ENCODE data around the gene CPSF3. TPM values are rescaled to one million over a fixed set of nuclear protein-coding genes. Genes with fewer than 3 reads are reported as not detected.
A peak's percentile ranks its signal among the peaks of the same experiment; 100 is the strongest.

CPSF3 gene
- polyA plus RNA-seq, 4 donors, result 52.5 to 60.2 (median 59.0) TPM

DNA sequence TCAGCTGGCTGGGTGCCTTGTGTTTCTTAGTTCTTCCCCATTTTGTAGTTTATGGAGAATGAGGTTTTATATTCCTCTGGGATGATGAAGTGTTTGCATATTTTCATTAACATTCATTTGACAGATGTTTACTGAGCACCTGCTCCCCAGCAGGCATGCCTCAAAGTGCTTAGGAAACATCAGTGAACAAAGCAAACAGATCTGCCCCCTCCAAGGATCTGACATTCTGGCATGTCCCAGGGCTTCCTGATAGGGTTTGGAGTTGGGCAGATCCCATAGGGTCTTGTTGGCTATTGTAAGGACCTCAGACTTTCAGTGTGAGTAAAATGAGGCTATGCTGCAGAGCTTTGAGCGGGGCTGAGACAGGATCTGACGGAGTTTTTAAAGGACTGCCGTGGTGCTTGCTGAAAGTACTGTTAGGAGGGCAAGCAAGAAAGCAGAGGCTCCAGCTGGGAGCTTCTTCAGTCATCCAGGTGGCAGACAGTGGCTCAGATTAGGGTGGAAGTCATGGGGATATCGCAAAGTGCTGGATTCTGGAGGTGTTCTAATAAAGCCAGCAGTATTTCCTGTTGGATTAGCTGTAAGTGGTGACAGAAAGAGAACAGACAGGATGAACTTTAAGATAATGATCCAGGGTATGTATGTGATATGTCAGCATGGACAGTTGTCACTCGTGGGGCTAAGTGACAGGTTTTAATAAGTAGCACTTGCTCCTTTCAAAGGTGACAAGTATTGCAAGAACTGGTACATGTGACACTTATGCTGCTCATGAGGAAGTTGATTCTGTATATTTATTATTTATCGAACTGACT lies 39.6 kb downstream of the CPSF3 start:
- DNase-seq (ENCODE audit: low read depth in 4 of 4, low spot score in 3 of 4), result no peak

DNA sequence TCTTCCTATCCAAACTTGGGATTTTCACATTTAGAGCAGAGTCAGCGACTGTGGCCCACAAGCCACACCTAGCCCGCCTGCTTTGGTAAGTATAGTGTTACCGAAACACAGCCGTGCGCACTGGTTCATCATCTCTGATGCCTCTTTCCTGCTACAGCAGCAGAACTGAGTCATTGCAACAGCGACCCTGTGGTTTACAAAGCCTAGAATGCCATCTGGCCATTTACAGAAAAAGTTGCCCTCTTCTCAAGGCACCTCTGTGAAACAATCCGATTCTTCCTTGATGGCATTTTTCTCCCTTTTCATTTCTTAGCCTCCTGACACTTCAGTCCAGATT lies 40.2 kb downstream of the CPSF3 start:
- DNase-seq (ENCODE audit: low read depth in 4 of 4, low spot score in 3 of 4), result no peak

- no peak for DNase-seq (ENCODE audit: low read depth in 4 of 4, low spot score in 3 of 4)
These were observed 41.7 kb downstream of the CPSF3 start for GRCh38 chr2:9465170-9465569.

- DNase-seq (ENCODE audit: low read depth in 4 of 4, low spot score in 3 of 4), result no peak
These were observed 42.8 kb downstream of the CPSF3 start for GRCh38 chr2:9466147-9466683.

- no peak for DNase-seq (ENCODE audit: low read depth in 4 of 4, low spot score in 3 of 4)
These were observed 44.2 kb downstream of the CPSF3 start for GRCh38 chr2:9467687-9468086.

DNA sequence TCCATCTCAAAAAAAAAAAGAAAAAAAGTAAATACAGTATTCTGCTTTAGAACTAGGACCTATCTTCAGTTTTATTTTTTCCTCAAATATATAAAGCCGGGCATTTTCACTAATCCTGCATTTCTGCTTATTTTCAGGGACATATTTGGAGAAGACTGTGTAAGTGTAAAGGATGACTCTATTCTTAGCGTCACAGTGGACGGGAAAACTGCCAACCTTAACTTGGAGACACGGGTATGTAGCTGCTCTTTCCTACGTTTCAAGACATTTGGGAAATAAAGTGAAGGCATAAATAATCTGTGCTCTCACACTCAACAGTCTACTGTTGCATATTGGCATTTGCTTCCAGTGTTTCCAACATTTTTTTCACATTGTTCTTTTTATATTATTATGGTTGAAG lies 47.8 kb downstream of the CPSF3 start:
- no peak for DNase-seq (ENCODE audit: low read depth in 4 of 4, low spot score in 3 of 4)

- no peak for DNase-seq (ENCODE audit: low read depth in 4 of 4, low spot score in 3 of 4)
These were observed 49.1 kb downstream of the CPSF3 start for GRCh38 chr2:9472511-9472910.

DNA sequence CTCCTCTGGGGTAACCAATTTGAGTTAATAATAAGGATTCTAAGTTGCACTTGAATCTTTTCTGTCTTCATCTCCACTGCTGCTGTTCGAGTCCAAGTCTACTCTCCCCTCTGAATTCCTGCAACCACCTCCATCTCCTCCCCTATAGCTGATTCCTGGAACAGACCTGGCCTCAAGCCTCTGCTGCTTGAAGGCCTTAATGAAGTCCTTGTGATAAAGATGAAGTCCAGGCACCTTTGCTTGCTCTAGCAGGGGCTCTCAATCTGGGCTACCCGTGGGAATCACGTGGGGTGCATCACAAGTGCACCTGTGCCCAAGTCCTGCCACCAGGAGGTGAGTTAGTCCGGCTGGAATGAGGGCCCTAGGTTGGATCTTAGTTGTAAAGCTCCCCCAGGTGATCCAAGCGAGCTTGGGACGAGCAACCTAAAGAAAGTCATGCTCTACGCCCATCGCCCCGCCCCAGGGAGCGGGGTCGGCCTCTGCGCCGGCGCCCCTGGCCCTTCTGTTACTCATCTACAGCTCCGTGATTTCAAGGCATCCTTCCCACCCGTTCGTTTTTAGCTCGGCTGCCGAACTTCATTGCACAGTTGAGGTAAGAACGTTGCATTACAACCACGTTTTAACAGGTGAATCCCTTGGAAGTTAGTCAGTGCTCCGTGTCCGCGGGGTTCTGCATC lies 50.0 kb downstream of the CPSF3 start:
- peak in 3 of 4 donors; percentile 11 to 26 (median 22) for DNase-seq (ENCODE audit: low read depth in 4 of 4, low spot score in 3 of 4)

DNA sequence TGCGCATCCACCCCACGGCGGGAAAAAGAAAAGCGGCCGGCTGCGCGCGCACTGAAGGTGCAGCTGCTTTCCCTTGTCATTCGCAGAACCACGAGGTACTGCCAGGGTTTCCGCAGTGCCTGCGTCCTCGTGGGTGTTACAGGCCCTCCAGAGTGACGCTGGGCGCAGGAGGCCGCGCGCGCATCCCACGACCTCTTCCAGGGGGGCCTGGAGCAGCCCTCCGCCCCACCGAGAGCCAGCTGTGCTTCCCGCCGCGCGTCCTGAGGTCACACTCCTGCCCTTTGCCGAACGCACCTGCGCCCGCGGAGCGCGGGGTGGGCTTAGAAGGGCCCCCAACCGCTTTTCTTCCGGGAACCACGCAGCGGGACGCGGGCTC lies 50.5 kb downstream of the CPSF3 start:
- no peak for DNase-seq (ENCODE audit: low read depth in 4 of 4, low spot score in 3 of 4)

GRCh38 chr2:9474361-9475057 lies 51.1 kb downstream of the CPSF3 start, which contains the start of gene IAH1:
Gene IAH1, plus strand, starts transcription at chr2:9474551. Its CDS starts 16 bp downstream, at chr2:9474567.
- DNase-seq (ENCODE audit: low read depth in 4 of 4, low spot score in 3 of 4), result peak in 3 of 4 donors; percentile 1 to 47 (median 33)

- DNase-seq (ENCODE audit: low read depth in 4 of 4, low spot score in 3 of 4), result no peak
These were observed 54.5 kb downstream of the CPSF3 start for GRCh38 chr2:9477914-9478313.

DNA sequence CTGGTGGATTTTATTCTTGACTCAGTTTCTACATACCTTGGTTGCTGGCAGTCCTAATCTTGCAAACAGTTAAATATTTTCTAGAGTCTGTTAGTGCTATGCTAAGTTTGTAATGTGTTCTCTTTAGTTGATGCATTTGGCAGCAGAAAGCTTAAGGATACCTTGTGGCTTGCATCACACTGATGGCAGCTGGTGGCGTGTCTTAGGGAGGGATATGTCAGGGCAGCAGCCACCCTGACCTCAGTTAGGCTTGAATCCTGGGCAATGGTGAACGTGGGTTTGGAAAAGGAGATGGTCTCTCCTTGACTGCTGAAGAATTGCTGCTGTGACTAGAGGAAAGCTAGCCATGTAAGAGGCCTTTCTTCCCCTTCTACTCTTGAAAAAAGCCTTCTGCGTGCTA lies 55.1 kb downstream of the CPSF3 start:
- no peak for DNase-seq (ENCODE audit: low read depth in 4 of 4, low spot score in 3 of 4)

- no peak for DNase-seq (ENCODE audit: low read depth in 4 of 4, low spot score in 3 of 4)
These were observed 56.7 kb downstream of the CPSF3 start for GRCh38 chr2:9480157-9480556.

DNA sequence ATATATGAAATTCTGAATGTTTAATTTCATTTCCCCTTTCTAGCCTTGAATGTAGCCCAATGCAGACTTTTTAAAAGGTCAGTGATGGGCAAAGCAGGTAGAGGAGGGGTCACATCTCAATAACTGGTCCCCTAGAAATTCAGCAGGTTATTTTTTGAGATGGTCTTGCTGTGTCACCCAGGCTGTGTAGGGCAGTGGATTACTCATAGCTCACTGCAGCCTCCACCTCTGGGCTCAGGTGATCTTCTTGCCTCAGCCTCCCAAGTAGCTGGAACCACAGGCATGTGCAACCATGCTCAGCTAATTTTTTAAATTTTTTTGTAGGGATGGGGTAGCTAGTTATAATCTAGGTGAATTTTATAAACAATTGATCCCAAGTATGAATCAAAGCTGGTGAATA lies 59.7 kb downstream of the CPSF3 start:
- DNase-seq (ENCODE audit: low read depth in 4 of 4, low spot score in 3 of 4), result no peak

DNA sequence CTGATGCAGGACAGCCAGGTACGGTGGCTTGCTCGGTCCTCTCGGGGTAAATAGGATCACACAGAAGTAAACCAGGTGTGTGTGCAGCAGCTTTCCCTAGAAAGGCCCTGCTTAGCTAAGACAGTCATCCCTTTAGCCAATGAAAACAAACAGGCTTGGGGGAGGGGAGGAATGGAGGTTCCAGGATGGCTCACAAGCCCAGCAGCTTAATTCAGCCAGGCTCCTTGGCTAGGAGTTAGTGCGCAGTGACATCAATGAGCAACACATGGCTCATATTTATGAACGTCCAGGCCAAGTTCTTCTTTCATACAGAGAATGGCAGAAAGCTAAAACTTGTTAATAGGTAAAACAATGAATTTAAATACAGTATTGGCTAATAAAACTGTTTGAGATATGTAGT lies 61.1 kb downstream of the CPSF3 start:
- DNase-seq (ENCODE audit: low read depth in 4 of 4, low spot score in 3 of 4), result no peak

- no peak for DNase-seq (ENCODE audit: low read depth in 4 of 4, low spot score in 3 of 4)
These were observed 65.4 kb downstream of the CPSF3 start for GRCh38 chr2:9488583-9489547.

GRCh38 chr2:9490789-9491188 lies 67.3 kb downstream of the CPSF3 start:
- no peak for DNase-seq (ENCODE audit: low read depth in 4 of 4, low spot score in 3 of 4)

DNA sequence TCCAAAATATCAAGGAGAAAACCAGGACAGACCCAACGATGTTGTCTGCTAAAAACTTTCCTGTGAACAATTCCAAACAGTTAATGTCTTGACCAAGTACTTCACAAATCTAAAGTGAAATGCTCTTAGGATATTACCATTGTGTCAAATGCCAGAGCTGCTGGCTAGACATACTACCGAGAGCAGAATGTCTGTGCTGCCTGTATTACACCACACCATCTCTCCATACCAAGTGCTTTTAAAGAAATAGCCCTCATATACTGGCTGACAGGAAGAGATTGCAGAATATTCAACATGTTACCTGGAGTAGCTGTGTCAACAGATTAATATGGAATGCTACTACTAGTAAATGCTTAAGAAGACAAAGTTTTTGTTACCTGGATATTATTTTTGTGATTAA lies 69.5 kb downstream of the CPSF3 start:
- no peak for DNase-seq (ENCODE audit: low read depth in 4 of 4, low spot score in 3 of 4)

GRCh38 chr2:9493478-9493877 lies 70.0 kb downstream of the CPSF3 start:
- DNase-seq (ENCODE audit: low read depth in 4 of 4, low spot score in 3 of 4), result no peak

DNA sequence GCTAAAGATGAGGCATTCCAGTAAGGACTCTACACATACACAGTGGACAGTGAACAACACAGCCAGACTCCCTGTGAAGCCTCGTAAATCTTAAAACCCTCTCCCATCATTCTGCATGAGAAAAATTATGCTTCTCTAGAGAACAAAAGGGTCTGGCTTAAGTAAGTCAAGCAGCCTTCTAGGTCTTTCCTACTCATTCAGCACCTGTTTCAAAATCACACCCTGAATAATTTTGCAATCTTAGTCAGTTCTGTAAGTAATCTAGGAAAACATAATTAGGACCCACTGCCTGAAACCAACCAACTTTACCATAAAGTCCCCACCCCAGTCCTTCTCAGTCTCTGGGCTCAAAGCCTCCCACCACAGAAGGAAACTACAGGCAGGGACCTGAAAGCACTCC lies 70.6 kb downstream of the CPSF3 start:
- no peak for DNase-seq (ENCODE audit: low read depth in 4 of 4, low spot score in 3 of 4)

Data from right renal pelvis (tissue), 4 donors.